ENCODE measurements around the gene PIK3CG. TPM values are rescaled to one million over a fixed set of nuclear protein-coding genes. Genes with fewer than 3 reads are reported as not detected.
"Not testable (repeated sequence)": the region's sequence is repeated elsewhere in the genome, so short reads cannot be mapped to it uniquely, and the experiment has no call there.

The PIK3CG gene
- total and polyA plus RNA-seq, 8 donors = 0.15 to 21.9 (median 3.1) TPM

GRCh38 chr7:106915407-106915806, 50.3 kb downstream of the PIK3CG start:
- Histone ChIP-seq H3K9me3 (no peaks in the 10 kb centered on the region), H3K36me3 (no peaks in the 10 kb centered on the region), H3K4me3 (no peak overlapping the region), H3K27me3 (no peaks in the 10 kb centered on the region), H3K4me1 (no peaks in the 10 kb centered on the region), H3K27ac (no peak overlapping the region)
- 59 to 91% (median 75%) methylated on average over 2 of the region's 2 CpGs for WGBS, 5 donors
- no peak for DNase-seq
- intact Hi-C loops (cut with DNase I; ENCODE audit: low total_unique reads) = no loop called here
- TF ChIP-seq POLR2AphosphoS5 (IDR thresholded peaks at IDR 0.05) (no peak), CTCF (IDR thresholded peaks at IDR 0.05) (no peak), EP300 (IDR thresholded peaks at IDR 0.05) (no peak), POLR2A (IDR thresholded peaks at IDR 0.05) (no peak)

GRCh38 chr7:106915873-106916272, 50.8 kb downstream of the PIK3CG start:
- 81 to 84% (median 82%) methylated on average over 4 of the region's 4 CpGs for WGBS, 5 donors
- no peak for DNase-seq
- H3K9me3 ChIP-seq = no peaks in the 10 kb centered on the region
- no peaks in the 10 kb centered on the region for H3K27me3 ChIP-seq
- intact Hi-C loops (cut with DNase I; ENCODE audit: low total_unique reads) = no loop called here
- no peaks in the 10 kb centered on the region for H3K36me3 ChIP-seq
- H3K4me3 ChIP-seq = no peak overlapping the region
- TF ChIP-seq POLR2A (IDR thresholded peaks at IDR 0.05) (no peak), POLR2AphosphoS5 (IDR thresholded peaks at IDR 0.05) (no peak), CTCF (IDR thresholded peaks at IDR 0.05) (no peak), EP300 (IDR thresholded peaks at IDR 0.05) (no peak)
- no peak overlapping the region for H3K27ac ChIP-seq
- H3K4me1 ChIP-seq = no peaks in the 10 kb centered on the region

GRCh38 chr7:106916679-106917078, 51.6 kb downstream of the PIK3CG start:
- Histone ChIP-seq H3K36me3 (no peaks in the 10 kb centered on the region), H3K27ac (no peak overlapping the region), H3K9me3 (no peaks in the 10 kb centered on the region), H3K4me1 (no peaks in the 10 kb centered on the region), H3K27me3 (no peaks in the 10 kb centered on the region), H3K4me3 (no peak overlapping the region)
- TF ChIP-seq POLR2A (IDR thresholded peaks at IDR 0.05) (no peak), POLR2AphosphoS5 (IDR thresholded peaks at IDR 0.05) (no peak), CTCF (IDR thresholded peaks at IDR 0.05) (no peak), EP300 (IDR thresholded peaks at IDR 0.05) (no peak)
- intact Hi-C loops (cut with DNase I; ENCODE audit: low total_unique reads) = no loop called here
- no peak for DNase-seq
- WGBS, 5 donors = 74 to 88% (median 87%) methylated on average over 1 of the region's 1 CpG

- intact Hi-C loops (cut with DNase I; ENCODE audit: low total_unique reads) = no loop called here
- Histone ChIP-seq H3K9me3 (no peaks in the 10 kb centered on the region), H3K27ac (no peak overlapping the region), H3K4me3 (no peak overlapping the region), H3K36me3 (no peaks in the 10 kb centered on the region), H3K27me3 (no peaks in the 10 kb centered on the region), H3K4me1 (no peaks in the 10 kb centered on the region)
- TF ChIP-seq POLR2A (IDR thresholded peaks at IDR 0.05) (no peak), POLR2AphosphoS5 (IDR thresholded peaks at IDR 0.05) (no peak), CTCF (IDR thresholded peaks at IDR 0.05) (no peak), EP300 (IDR thresholded peaks at IDR 0.05) (no peak)
- WGBS, 5 donors = 52 to 83% (median 67%) methylated on average over 2 to 3 of the region's 3 CpGs
- no peak for DNase-seq
Measured at GRCh38 chr7:106918991-106919390, 53.9 kb downstream of the PIK3CG start.

GRCh38 chr7:106924468-106924867, 59.4 kb downstream of the PIK3CG start:
- H3K4me1 ChIP-seq; H3K27me3 ChIP-seq; intact Hi-C loops (cut with DNase I; ENCODE audit: low total_unique reads); H3K9me3 ChIP-seq; H3K4me3 ChIP-seq; H3K36me3 ChIP-seq; H3K27ac ChIP-seq; DNase-seq: not testable (repeated sequence)
- 66 to 93% (median 83%) methylated on average over 2 of the region's 2 CpGs for WGBS, 5 donors

All from stomach (tissue), 9 donors.